Lower lobe of right lung (tissue), 2 donors: ENCODE data around the gene LAMA4. TPM values are rescaled to one million over a fixed set of nuclear protein-coding genes. Genes with fewer than 3 reads are reported as not detected.

Source experiments
- ATAC-seq, 2 donors: fragments of 200-7000 bp; cut with Tn5 transposase; one replicate each; pipeline ENCODE4 v1.9.1; 2020 to 2022; ENCODE audit warnings: mild to moderate bottlenecking in 2 of 2, moderate library complexity in 2 of 2
- DNase-seq: peaks from one replicate; pipeline ENCODE4 v3.0.0-alpha.2; 2020
- H3K27ac ChIP-seq: fragments of 200-600 bp; one replicate; pipeline ENCODE4 v1.8.0; 2022
- H3K27me3 ChIP-seq: fragments of 200-600 bp; one replicate; pipeline ENCODE4 v1.8.0; 2022; ENCODE audit warnings: low read depth
- H3K36me3 ChIP-seq: fragments of 200-600 bp; one replicate; pipeline ENCODE4 v1.8.0; 2022; ENCODE audit warnings: mild to moderate bottlenecking
- H3K4me1 ChIP-seq: fragments of 200-600 bp; one replicate; pipeline ENCODE4 v1.8.0; 2022
- H3K4me3 ChIP-seq: fragments of 200-600 bp; one replicate; pipeline ENCODE4 v1.8.0; 2022; ENCODE audit warnings: mild to moderate bottlenecking
- H3K9me3 ChIP-seq: fragments of 200-600 bp; one replicate; pipeline ENCODE4 v1.8.0; 2022
- intact Hi-C: fragments of 100-400 bp; cut with DNase I; formaldehyde crosslinking; loops from one replicate; pipeline ENCODE4 v1.11.0; 2022
- total RNA-seq: library from RNA; stranded (reverse); fragmentation: NEBNext Ultra II Directional; extraction: Animal tissue kit (Norgen Biotek cat#: 25700); gene quantifications from one replicate; pipeline ENCODE4 v1.2.1, GENCODE V29; 2021
- TF ChIP-seq, protein P1 (sequence below): fragments of 200-600 bp; IDR thresholded peaks from one replicate; pipeline ENCODE4 v1.8.0; 2022; ENCODE audit warnings: antibody characterized with exemption, mild to moderate bottlenecking
- donor health status: DM: no; HTN: yes; CAD: no; lungs with severe emphysema.

LAMA4 gene
- total RNA-seq, 1 donor from 2014 or later: 91.2 TPM

DNA sequence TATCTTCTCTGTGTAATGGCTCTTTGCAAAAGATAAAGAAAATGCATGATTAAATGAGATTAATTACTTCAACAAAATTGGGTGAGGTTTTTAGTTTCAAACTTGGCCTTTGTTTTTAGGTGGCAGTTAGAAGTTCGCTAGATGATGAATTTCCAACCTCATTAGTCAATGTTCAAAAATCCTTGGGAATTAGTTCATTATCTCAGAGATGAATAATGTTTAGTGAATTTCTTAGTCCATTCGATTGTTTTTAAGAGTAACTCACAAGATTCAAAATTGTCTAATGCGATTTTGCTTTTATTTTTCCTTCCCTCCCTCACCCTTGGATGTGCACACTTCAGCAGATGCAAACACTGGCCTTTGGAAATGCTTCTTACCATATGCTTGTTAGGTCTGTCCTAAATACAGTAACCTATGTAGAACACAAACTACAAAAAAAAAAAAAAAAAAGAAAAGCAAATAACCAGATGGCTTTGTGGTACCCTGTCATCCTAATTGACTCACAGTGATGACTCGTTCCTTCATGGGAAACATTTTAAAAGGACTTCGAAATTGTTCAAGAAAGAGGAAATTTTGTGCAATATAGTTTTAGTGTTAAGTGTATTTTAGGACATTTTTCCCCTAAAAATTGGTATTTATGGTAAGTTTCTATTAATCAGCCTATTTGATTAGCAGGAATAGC is 100.3 kb downstream of the LAMA4 start:
- Histone ChIP-seq H3K36me3 (peaks cover 13% of the 10 kb centered on the region), H3K27me3 (no peaks in the 10 kb centered on the region), H3K9me3 (no peaks in the 10 kb centered on the region), H3K4me3 (no peak overlapping the region), H3K27ac (no peak overlapping the region), H3K4me1 (peaks cover 9% of the 10 kb centered on the region)
- ATAC-seq: no peak
- TF ChIP-seq, protein P1, sequence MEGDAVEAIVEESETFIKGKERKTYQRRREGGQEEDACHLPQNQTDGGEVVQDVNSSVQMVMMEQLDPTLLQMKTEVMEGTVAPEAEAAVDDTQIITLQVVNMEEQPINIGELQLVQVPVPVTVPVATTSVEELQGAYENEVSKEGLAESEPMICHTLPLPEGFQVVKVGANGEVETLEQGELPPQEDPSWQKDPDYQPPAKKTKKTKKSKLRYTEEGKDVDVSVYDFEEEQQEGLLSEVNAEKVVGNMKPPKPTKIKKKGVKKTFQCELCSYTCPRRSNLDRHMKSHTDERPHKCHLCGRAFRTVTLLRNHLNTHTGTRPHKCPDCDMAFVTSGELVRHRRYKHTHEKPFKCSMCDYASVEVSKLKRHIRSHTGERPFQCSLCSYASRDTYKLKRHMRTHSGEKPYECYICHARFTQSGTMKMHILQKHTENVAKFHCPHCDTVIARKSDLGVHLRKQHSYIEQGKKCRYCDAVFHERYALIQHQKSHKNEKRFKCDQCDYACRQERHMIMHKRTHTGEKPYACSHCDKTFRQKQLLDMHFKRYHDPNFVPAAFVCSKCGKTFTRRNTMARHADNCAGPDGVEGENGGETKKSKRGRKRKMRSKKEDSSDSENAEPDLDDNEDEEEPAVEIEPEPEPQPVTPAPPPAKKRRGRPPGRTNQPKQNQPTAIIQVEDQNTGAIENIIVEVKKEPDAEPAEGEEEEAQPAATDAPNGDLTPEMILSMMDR: no peak
- intact Hi-C loops: no loop called here
- no peak for DNase-seq

DNA sequence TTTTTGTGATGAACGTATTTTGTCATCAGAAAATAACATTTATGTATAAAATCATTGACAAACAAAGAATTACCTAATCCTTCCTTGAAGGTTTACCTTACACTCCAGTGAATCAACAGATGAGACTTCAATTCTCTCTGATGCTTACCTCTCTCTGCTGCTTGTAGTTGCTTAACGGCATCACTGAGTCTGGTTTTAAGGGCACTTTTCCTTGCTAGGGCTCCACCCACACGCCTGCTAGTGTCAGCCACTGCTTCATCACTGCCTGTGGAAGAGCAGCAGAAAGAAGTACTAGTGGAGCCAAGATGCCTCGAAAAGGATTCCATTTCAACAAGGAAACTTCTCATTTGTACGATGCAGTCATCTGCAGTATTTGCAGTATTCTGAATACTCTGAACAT is 104.0 kb downstream of the LAMA4 start:
- H3K9me3 ChIP-seq: no peaks in the 10 kb centered on the region
- ATAC-seq: no peak
- H3K4me1 ChIP-seq: no peaks in the 10 kb centered on the region
- peak overlapping the region; percentile 58 for H3K27ac ChIP-seq
- no peak overlapping the region for H3K4me3 ChIP-seq
- no peak for DNase-seq
- intact Hi-C loops: no loop called here
- TF ChIP-seq, protein P1: no peak
- peaks cover 26% of the 10 kb centered on the region for H3K36me3 ChIP-seq
- no peaks in the 10 kb centered on the region for H3K27me3 ChIP-seq

DNA sequence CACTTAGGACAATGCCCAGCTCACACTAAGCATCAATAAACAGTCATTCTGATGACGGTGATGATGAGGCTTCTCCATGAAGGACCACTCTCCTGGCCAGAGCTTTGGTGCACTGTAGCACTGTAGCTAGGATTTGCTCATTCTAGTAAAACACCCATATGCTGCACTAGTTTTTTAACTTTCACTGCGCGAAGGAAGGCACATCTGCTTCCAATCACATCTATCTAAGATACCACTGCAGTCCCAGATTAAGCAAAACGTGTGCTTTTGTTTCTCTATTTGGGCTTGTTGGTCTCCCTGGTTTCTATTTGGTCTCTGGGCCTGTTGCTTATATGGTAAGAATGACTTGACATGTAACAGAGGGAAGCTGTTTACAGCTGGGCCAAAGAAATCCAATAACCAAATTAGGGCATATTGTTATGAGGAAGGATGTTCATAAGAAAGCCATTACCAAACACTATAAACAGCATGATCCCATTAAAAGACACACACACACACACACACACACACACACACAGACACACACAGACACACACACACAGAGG is 104.6 kb downstream of the LAMA4 start:
- Histone ChIP-seq H3K4me1 (no peaks in the 10 kb centered on the region), H3K27ac (peak overlapping the region; percentile 50), H3K4me3 (no peak overlapping the region), H3K36me3 (peaks cover 30% of the 10 kb centered on the region), H3K27me3 (no peaks in the 10 kb centered on the region), H3K9me3 (no peaks in the 10 kb centered on the region)
- intact Hi-C loops: no loop called here
- DNase-seq (no peak), ATAC-seq (peak; percentile 53 to 75)
- TF ChIP-seq, protein P1: no peak

DNA sequence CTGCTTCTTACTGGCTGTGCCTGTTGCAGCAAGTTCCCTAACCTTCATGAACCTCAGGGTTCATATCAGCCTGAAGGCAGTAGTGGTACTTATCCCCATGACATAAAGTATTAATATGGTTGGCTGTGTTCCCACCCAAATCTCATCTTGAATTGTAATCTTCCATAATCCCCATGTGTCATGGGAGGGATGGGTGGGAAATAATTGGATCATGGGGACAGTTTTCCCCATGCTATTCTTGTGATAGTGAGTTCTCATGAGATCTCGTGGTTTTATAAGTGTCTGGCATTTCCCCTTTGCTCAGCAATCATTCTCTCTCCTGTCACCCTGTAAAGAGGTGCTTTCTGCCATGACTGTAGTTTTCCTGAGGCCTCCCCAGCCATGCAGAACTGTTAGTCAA is 105.1 kb downstream of the LAMA4 start:
- no peaks in the 10 kb centered on the region for H3K9me3 ChIP-seq
- H3K4me1 ChIP-seq: no peaks in the 10 kb centered on the region
- H3K27me3 ChIP-seq: no peaks in the 10 kb centered on the region
- DNase-seq (no peak), ATAC-seq (no peak)
- no peak overlapping the region for H3K4me3 ChIP-seq
- peaks cover 36% of the 10 kb centered on the region for H3K36me3 ChIP-seq
- intact Hi-C loops: no loop called here
- TF ChIP-seq, protein P1: no peak
- peak overlapping the region; percentile 50 for H3K27ac ChIP-seq

DNA sequence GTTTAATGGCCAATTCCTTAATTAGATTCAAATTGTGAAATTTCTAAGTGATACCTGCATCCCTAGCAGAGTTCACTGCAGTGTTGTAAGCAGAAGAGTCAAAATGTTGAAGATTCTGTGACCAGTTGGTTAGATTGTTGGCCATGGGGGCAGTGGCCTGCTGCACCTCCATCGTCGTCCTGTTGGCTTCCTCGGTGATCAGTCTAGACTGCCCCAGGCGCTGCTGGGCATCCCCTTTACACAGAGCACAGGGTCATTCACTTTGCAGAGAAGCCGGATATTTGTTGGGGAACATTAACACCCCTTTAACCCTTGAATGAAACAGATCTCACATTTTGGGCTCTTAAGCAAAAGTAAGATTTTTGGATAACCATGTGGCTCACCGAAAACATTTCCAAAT is 106.3 kb downstream of the LAMA4 start:
- Histone ChIP-seq H3K36me3 (peaks cover 46% of the 10 kb centered on the region), H3K27ac (no peak overlapping the region), H3K4me3 (no peak overlapping the region), H3K4me1 (no peaks in the 10 kb centered on the region), H3K9me3 (no peaks in the 10 kb centered on the region), H3K27me3 (no peaks in the 10 kb centered on the region)
- TF ChIP-seq, protein P1: no peak
- DNase-seq (no peak), ATAC-seq (no peak)
- intact Hi-C loops: no loop called here
